Measurements from ENCODE around the gene LTB4R2.

LTB4R2 gene

DNA sequence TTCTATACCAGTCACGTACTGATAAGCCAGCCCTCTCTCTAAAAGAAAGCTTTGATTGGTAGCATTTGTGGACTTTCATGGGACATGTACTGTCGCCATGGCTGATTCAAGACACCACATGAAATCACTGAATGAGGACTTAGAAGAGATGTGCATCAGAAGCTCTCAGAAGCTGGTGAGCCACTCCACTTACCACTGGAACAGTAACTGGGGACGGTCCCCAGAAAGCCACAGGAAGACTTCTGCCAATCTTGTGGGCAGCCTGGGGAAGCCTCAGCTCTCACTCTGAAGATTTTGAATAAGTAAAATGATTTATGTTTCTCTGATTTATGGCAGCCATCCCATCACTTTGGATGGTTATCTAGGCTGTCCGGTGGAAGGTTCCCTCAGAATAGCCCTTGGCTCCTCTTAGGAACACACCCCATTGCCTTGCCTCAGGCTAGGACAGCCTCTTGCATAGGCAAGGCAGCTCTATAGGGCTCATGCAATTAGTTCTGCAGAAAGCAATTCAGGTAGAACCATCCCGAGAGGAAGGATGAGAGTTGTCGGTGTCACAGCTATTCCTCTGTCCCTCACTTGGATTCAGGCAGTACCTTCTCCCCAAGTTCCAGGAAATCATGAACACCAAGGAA is 20.2 kb upstream of the LTB4R2 start:
- ATAC-seq = no peak
- TF ChIP-seq ISL1 (CRISPR knock-in tag; IDR thresholded peaks at IDR 0.05) (no peak), ESRRG (CRISPR knock-in tag; IDR thresholded peaks at IDR 0.05) (no peak), OSR1 (CRISPR knock-in tag; IDR thresholded peaks at IDR 0.05) (no peak), SNAI2 (CRISPR knock-in tag; IDR thresholded peaks at IDR 0.05) (no peak), ZFP30 (CRISPR knock-in tag; IDR thresholded peaks at IDR 0.05) (no peak), TOX (CRISPR knock-in tag; IDR thresholded peaks at IDR 0.05; ENCODE audit: borderline replicate concordance) (no peak)
- TF ChIP-seq, protein P1, sequence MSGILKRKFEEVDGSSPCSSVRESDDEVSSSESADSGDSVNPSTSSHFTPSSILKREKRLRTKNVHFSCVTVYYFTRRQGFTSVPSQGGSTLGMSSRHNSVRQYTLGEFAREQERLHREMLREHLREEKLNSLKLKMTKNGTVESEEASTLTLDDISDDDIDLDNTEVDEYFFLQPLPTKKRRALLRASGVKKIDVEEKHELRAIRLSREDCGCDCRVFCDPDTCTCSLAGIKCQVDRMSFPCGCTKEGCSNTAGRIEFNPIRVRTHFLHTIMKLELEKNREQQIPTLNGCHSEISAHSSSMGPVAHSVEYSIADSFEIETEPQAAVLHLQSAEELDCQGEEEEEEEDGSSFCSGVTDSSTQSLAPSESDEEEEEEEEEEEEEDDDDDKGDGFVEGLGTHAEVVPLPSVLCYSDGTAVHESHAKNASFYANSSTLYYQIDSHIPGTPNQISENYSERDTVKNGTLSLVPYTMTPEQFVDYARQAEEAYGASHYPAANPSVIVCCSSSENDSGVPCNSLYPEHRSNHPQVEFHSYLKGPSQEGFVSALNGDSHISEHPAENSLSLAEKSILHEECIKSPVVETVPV (CRISPR knock-in tag; IDR thresholded peaks at IDR 0.05) = no peak
- TF ChIP-seq, protein P2, sequence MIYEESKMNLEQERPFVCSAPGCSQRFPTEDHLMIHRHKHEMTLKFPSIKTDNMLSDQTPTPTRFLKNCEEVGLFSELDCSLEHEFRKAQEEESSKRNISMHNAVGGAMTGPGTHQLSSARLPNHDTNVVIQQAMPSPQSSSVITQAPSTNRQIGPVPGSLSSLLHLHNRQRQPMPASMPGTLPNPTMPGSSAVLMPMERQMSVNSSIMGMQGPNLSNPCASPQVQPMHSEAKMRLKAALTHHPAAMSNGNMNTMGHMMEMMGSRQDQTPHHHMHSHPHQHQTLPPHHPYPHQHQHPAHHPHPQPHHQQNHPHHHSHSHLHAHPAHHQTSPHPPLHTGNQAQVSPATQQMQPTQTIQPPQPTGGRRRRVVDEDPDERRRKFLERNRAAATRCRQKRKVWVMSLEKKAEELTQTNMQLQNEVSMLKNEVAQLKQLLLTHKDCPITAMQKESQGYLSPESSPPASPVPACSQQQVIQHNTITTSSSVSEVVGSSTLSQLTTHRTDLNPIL (CRISPR knock-in tag; IDR thresholded peaks at IDR 0.05; ENCODE audit: low read depth) = no peak

DNA sequence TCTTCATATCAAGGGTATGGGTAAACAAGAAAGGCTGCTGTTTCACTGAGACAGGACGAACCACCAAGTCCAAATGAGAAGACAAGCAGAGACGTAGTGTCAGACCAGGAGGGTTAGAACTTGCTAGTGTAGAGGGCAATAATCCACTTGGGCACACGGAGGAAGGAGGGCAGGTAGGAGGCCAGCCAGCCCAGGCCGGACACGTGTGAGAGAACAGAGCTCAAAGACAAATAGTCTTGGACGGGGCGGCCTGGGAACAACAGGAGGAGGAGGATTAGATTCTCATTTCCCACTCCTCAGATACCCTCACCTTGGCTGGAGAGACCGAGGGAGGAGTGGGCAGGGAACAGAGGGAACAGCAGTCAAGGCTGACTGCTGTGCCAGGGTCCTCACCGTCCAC is 19.2 kb upstream of the LTB4R2 start:
- TF ChIP-seq RARB (CRISPR knock-in tag; IDR thresholded peaks at IDR 0.05) = no peak
- no peak for ATAC-seq

DNA sequence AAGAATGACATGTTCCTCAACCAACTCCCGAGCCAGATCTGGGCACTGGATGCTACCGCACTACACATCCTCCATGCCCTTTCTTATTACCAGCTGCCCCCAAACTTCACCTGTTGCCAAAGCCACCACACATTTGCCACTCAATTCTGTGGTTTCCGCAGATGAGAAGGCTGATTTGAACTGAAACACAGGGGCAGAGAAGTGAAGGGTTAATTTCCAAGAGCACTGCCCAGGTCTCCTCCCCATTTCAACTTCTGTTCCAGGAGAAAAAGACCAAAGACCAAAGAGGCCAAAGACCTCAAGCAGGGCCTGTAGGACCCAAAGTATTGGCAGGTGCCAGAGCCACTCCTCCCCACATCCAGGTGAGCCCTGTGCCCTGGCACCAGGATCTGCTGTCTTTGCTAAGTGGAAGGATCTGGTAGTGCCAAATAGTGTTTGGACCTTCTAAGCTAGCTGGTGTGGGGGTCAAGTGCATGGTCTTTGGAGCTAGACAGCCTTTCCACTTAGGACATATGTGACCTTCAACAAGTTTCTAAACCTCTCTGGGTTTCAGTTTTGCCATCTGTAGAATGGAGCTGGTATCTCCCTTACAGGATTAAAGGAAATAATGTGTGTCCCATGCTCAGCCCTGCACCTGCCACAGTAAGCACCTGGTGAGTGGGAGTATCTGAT is 18.4 kb upstream of the LTB4R2 start:
- TF ChIP-seq ZNF70 (CRISPR knock-in tag; IDR thresholded peaks at IDR 0.05) = no peak
- TF ChIP-seq SNAI2 (CRISPR knock-in tag; IDR thresholded peaks at IDR 0.05) = no peak
- TF ChIP-seq, protein P2 (CRISPR knock-in tag; IDR thresholded peaks at IDR 0.05; ENCODE audit: low read depth) = no peak
- no peak for TF ChIP-seq TOX (CRISPR knock-in tag; IDR thresholded peaks at IDR 0.05; ENCODE audit: borderline replicate concordance)
- no peak for TF ChIP-seq CSDC2 (CRISPR knock-in tag; IDR thresholded peaks at IDR 0.05)
- TF ChIP-seq, protein P3, sequence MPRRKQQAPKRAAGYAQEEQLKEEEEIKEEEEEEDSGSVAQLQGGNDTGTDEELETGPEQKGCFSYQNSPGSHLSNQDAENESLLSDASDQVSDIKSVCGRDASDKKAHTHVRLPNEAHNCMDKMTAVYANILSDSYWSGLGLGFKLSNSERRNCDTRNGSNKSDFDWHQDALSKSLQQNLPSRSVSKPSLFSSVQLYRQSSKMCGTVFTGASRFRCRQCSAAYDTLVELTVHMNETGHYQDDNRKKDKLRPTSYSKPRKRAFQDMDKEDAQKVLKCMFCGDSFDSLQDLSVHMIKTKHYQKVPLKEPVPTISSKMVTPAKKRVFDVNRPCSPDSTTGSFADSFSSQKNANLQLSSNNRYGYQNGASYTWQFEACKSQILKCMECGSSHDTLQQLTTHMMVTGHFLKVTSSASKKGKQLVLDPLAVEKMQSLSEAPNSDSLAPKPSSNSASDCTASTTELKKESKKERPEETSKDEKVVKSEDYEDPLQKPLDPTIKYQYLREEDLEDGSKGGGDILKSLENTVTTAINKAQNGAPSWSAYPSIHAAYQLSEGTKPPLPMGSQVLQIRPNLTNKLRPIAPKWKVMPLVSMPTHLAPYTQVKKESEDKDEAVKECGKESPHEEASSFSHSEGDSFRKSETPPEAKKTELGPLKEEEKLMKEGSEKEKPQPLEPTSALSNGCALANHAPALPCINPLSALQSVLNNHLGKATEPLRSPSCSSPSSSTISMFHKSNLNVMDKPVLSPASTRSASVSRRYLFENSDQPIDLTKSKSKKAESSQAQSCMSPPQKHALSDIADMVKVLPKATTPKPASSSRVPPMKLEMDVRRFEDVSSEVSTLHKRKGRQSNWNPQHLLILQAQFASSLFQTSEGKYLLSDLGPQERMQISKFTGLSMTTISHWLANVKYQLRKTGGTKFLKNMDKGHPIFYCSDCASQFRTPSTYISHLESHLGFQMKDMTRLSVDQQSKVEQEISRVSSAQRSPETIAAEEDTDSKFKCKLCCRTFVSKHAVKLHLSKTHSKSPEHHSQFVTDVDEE (CRISPR knock-in tag; IDR thresholded peaks at IDR 0.05) = no peak
- no peak for TF ChIP-seq OSR1 (CRISPR knock-in tag; IDR thresholded peaks at IDR 0.05)
- TF ChIP-seq BACH2 (CRISPR knock-in tag; IDR thresholded peaks at IDR 0.05; ENCODE audit: borderline replicate concordance) = no peak
- no peak for TF ChIP-seq ZFP30 (CRISPR knock-in tag; IDR thresholded peaks at IDR 0.05)
- TF ChIP-seq ZC3H10 (CRISPR knock-in tag; IDR thresholded peaks at IDR 0.05) = no peak
- TF ChIP-seq, protein P4, sequence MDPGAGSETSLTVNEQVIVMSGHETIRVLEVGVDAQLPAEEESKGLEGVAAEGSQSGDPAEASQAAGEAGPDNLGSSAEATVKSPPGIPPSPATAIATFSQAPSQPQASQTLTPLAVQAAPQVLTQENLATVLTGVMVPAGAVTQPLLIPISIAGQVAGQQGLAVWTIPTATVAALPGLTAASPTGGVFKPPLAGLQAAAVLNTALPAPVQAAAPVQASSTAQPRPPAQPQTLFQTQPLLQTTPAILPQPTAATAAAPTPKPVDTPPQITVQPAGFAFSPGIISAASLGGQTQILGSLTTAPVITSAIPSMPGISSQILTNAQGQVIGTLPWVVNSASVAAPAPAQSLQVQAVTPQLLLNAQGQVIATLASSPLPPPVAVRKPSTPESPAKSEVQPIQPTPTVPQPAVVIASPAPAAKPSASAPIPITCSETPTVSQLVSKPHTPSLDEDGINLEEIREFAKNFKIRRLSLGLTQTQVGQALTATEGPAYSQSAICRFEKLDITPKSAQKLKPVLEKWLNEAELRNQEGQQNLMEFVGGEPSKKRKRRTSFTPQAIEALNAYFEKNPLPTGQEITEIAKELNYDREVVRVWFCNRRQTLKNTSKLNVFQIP (CRISPR knock-in tag; IDR thresholded peaks at IDR 0.05; ENCODE audit: borderline replicate concordance, low read depth) = no peak
- no peak for TF ChIP-seq ESRRG (CRISPR knock-in tag; IDR thresholded peaks at IDR 0.05)
- TF ChIP-seq, protein P1 (CRISPR knock-in tag; IDR thresholded peaks at IDR 0.05) = no peak
- no peak for ATAC-seq
